GM12865 (cell line): ENCODE data around the gene YTHDC2.

Experiments used
- DNase-seq: peaks from one replicate; pipeline ENCODE4 v3.0.0; 2010; ENCODE audit warnings: low read depth
- H3K4me3 ChIP-seq: 2 replicates; pipeline ENCODE4 v1.5.1; 2011; ENCODE audit warnings: mild to moderate bottlenecking, low read depth, low read length, control low read depth
- TF ChIP-seq, protein P1 (sequence below): IDR thresholded peaks from 2 replicates; pipeline ENCODE4 v1.5.1; 2011; ENCODE audit warnings: low read length, control low read depth, low read depth, inconsistent platforms; ENCODE audit not compliant: insufficient read depth; ENCODE audit errors: missing control alignments

YTHDC2 gene

DNA sequence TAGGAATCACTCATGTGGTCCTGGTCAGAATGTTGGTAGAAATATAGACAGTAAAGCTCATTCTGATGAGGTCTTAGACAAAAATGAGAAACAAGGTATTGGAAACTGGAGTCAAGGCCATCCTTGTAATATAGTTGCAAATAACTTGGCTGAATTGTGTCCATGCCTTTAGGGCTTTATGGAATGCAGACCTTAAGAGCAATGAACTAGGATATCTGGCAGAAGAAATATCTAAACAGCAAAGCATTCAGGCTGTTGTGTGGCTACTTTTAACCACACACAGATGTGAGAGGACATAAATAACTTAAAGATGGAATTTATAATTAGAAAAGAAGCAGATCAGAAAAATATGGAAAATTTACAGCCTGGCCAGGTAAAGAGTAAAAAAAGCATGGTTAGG, 128.2 kb downstream of the YTHDC2 start:
- no peak for DNase-seq
- TF ChIP-seq, protein P1, sequence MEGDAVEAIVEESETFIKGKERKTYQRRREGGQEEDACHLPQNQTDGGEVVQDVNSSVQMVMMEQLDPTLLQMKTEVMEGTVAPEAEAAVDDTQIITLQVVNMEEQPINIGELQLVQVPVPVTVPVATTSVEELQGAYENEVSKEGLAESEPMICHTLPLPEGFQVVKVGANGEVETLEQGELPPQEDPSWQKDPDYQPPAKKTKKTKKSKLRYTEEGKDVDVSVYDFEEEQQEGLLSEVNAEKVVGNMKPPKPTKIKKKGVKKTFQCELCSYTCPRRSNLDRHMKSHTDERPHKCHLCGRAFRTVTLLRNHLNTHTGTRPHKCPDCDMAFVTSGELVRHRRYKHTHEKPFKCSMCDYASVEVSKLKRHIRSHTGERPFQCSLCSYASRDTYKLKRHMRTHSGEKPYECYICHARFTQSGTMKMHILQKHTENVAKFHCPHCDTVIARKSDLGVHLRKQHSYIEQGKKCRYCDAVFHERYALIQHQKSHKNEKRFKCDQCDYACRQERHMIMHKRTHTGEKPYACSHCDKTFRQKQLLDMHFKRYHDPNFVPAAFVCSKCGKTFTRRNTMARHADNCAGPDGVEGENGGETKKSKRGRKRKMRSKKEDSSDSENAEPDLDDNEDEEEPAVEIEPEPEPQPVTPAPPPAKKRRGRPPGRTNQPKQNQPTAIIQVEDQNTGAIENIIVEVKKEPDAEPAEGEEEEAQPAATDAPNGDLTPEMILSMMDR, result no peak

More for the DNA sequence above, 128.2 kb downstream of the YTHDC2 start:
- no peak overlapping the region for H3K4me3 ChIP-seq
